ENCODE data around the gene BBS4.
A peak's percentile ranks its signal among the peaks of the same experiment; 100 is the strongest.
"Not testable (repeated sequence)": the region's sequence is repeated elsewhere in the genome, so short reads cannot be mapped to it uniquely, and the experiment has no call there.

Gene BBS4

DNA sequence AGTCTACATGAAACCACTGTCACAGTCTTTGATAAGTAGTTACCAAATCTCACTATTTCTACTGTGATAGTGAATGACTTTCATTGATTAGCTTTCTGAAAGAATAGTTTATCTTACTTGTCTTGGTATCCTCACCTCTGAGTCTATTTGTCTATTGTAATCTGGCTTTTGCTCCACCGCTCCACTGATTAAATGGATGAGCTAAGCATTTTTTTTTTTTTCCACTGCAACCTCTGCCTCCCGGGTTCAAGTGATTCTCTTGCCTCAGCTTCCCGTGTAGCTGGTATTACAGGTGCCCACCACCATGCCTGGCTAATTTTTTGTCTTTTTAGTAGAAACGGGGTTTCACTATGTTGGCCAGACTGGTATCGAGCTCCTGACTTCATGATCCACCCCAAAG lies 12.9 kb downstream of the BBS4 start:
- no peak for DNase-seq (ENCODE audit: low read depth, low spot score)

DNA sequence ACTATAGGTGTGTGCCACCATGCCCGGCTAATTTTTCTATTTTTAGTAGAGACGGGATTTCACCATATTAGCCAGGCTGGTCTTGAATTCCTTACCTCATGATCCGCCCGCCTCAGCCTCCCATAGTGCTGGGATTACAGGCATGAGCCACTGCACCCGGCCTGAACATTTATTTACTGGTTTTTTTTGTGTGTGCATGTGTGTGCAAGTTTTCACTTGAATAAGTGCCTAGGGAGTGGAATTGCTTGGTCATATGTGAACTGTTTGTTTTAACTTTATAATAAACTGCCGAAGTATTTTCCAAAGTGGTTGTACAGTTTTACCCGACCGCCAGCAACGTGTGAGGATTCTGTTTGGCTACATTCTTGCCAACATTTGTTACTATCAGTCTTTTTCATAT lies 14.1 kb downstream of the BBS4 start:
- DNase-seq (ENCODE audit: low read depth, low spot score): no peak

DNA sequence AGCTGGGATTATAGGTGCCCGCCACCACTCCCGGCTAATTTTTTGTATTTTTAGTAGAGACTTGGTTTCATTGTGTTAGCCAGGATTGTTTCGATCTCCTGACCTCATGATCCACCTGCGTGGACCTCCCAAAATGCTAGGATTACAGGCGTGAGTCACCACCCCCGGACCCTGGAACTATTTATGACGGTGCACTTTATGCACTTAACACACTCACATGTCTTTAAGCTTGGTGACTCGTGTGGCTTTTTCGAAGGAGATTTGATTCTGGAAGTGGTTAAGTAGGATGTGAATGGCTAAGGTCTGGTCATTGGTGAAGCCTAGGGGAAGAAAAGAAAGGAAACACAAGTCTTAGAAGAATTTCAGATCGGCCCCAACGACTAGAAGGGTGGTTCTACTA lies 20.3 kb downstream of the BBS4 start:
- DNase-seq (ENCODE audit: low read depth, low spot score): no peak

DNA sequence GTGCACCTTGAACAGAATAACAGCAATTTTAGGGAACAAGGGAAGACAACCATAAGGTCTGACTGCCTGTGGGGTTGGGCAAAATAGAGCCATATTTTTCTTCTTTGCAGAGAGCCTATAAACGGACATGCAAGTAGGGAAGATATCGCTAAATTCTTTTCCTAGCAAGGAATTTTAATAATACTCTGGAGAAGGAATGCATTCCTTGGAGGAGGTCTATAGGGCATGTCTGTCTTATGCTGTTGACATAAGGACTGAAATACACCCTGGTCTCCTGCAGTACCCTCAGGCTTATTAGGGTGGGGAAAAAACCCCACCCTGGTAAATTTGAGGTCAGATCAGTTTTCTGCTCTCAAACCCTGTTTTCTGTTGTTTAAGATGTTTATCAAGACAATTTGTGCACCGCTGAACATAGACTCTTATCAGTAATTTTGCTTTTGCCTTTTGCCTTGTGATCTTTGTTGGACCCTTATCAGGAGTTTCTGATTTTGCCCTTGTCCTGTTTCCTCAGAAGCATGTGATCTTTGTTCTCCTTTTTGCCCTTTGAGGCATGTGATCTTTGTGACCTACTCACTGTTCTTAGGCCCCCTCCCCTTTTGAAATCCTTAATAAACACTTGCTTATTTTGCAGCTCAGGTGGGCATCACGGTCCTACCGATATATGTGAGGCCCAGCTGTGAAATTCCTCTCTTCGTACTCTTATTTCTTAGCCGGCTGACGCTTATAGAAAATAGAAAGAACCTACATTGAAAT lies 22.7 kb downstream of the BBS4 start:
- DNase-seq (ENCODE audit: low read depth, low spot score): not testable (repeated sequence)

DNA sequence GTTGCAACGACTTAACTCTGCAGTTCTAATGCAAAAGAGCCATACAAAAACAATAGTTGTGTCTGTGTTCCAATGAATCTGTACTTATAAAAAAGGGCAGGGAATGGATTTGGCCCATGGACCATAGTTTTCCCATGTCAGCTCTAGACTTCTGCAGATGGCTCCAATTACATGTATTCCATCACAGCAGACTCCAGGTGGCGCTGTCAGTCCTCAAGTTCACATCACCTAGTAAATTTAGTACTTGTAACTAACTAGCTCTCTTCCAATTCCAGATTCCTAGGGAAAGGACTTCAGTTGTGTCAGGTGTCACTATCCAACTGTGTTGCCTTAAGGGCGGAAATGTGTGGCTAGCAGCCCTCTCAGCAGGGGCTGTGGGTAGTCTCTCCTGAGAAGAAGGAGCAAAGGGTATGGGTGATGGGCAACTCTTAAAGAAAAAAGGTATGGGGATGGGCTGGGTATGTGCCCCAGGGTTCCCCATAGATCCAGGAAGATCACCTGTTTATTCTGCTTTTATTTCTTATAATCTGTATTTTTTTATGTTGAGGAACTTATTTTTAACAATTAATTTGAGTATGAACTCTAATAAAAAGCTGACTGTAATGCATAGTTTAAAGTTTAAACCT lies 36.2 kb downstream of the BBS4 start:
- peak; percentile 17 for DNase-seq (ENCODE audit: low read depth, low spot score)

DNA sequence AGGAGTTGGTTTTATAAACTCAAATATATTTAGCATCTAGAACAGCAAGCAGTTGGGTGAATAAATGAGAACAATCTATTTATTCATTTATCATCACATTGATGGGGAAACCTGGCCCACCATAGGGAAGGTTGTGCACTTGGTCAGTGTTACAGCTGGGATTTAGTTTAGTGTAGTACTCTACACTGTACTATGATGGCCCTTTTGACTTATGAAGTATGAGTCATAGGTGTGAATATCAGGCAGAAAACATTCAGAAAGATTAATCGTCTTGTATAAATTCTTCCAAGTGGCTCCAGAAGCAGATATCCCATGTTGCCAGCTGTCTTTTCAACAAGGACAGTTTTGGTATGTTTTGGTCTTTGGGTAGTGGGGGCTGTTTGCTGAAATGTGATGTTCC lies 38.0 kb downstream of the BBS4 start:
- no peak for DNase-seq (ENCODE audit: low read depth, low spot score)

DNA sequence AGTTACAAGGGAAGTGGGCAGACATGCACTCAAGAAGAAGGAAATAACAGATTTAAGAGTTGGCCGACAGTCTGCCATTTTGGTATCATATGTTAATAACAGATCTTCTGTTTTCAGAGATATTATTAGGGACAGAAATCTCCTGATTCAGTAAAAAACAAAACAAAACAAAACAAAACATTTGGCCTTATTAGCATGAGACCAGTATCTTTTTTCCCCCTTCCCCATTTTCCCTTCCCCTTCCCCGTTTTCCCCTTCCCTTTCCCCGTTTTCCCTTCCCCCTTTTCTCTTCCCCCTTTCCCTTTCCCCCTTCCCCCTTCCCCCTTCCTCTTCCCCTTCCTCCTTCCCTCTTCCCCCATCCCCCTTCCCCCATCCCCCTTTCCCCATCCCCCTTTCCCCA lies 39.4 kb downstream of the BBS4 start:
- DNase-seq (ENCODE audit: low read depth, low spot score): no peak

DNA sequence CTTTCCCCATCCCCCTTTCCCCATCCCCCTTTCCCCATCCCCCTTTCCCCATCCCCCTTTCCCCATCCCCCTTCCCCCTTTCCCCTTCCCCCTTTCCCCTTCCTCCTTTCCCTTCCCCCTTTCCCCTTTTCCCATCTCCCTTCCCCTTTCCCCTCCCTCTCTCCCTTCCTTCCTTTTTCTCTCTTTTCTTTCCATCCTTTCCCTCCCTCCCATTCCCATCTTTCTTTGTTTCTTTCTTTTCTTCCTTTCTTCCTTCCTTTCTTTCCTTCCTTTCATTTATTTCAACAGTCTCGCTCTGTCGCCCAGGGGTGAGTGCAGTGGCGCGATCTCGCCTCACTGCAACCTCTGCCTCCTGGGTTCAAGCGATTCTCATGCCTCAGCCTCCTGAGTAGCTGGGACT lies 39.8 kb downstream of the BBS4 start:
- DNase-seq (ENCODE audit: low read depth, low spot score): not testable (repeated sequence)

DNA sequence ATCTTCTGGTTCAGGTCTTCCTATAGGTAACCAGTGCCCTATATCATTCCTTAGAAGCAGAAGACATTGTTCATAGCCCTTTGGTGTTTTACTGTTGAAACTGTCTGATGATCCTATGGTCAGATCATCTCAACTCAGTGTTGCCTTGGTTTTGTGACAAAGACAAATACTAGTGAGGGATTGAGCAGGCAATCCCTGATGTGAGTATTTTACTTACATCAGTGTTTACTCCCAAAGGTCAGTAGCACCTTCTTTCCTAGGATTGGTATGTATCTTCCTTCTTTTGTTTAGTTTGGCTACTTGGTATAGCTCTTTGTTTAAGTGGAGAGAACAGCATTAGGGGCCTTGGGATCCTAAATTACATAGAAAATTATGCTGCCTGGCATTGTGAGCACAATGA lies 41.1 kb downstream of the BBS4 start:
- no peak for DNase-seq (ENCODE audit: low read depth, low spot score)

DNA sequence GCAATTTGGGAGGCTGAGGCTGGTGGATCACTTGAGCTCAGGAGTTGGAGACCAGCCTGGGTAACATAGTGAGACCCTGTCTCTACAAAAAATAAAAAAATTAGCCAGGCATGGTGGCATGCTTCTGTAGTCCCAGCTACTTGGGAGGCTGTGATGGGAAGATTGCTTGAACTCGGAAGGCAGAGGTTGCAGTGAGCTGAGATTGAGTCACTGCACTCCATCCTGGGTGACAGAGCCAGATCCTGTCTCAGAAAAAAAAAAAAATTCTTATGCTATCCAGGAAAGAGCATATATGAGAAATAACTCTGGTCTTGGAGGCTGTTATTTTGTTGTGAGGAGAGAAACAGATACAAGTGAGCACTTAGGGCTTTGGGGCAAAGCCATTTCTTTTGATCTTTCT lies 42.2 kb downstream of the BBS4 start:
- not testable (repeated sequence) for DNase-seq (ENCODE audit: low read depth, low spot score)

DNA sequence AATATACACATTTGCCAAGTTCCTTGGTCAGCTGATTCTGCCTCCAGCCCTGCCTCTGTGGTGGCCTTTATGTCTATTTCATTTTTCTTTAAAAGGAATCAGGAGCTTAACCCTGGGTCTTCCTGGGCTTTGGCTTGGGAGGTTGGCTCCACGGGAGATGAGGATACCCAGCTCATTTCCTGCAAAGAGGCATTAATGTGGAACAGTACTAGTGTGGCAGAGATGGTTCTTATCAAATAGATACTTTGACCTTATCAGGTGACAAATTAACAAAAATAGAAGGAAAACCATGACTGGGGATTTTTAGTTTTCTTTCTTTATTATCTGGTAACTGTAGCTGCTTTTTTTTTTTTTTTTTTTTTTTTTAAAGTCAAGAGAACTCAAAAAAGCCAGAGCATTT lies 42.8 kb downstream of the BBS4 start:
- DNase-seq (ENCODE audit: low read depth, low spot score): no peak

DNA sequence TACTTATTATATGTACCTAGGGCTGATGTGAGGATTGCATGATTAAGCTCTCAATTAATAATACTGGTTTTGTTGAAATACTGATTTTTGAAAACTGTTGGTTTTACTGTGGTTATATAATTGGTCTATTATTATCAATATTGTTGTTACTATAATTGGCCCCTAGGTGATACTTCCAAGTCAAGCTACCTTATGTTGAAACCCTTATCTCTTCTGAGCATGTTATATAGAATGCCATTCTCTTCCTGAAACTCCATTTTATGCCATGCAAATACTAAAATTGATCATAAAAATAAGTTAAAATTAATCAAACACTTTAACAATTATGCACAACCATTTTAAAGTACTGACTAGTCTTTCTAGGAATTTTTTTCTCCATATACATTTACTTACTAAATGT lies 46.1 kb downstream of the BBS4 start:
- DNase-seq (ENCODE audit: low read depth, low spot score): no peak

DNA sequence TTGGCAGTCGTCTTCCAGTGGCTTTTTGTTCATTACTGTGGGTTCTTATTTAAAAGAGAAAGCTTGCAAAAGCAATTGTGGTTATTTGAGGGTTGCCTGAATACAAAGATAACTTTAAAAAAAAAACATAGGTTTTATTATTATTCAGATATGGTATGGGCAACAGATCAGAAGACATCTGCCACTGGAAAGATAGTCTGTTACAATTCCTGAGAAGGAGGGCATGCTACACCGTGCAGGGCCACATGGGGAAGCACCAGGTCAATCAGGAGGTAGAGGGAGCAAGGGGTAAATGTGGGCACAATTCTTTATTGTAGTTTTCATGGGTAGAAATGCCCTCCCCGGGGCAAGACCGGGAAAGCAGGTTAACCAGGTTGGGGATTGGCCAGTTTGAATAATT lies 46.5 kb downstream of the BBS4 start:
- no peak for DNase-seq (ENCODE audit: low read depth, low spot score)

DNA sequence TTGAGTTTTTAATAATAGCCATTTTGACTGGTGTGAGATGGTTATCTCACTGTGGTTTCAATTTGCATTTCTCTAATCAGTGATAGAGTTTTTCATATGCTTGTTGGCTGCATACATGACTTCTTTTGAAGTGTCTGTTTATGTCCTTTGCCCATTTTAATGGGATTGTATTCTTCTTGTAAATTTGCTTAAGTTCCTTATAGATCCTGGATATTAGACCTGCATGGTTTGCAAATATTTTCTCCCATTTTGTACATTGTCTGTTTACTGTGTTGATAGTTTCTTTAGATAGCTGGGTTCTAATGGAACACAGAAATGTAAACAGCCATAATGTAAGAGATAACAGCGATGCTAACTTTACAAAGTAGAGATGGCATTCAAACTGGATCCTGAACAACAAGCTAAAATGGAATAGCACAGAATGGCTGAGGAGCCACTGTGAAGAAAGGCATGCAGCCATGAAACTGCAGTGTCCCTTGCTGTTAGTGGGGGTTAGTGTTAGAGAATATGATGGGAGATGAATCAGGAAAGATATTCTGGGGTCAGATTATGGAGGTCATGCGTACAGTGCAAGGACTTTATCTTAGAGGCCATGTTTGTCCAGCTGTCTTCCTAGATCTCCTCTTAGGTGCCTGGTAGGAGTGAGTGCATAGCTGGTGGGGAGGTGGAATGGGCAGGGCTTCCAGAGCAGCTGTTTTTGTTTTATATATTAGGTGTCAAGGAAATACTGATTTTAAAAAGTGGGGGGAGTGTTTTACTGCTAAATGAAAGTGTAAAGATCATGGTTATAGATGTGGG lies 48.1 kb downstream of the BBS4 start:
- no peak for DNase-seq (ENCODE audit: low read depth, low spot score)

DNA sequence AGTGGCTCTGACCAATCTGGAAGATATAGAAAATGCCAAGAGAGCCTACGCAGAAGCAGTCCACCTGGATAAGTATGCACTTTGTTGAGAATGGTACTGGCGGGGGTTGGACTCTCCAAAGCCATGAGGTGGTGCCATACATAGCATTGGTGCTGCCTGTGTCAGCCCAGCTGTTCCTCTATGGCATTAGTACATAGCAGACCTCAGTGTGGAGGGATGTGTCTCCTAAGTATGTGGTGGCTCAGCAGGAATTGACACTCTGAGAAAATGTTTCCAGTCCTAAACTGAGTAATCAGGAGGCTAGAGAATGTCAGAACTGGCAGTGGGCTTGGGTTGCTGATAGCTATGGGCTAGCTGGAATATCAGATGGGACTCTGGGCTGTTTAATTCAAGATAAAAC lies 49.1 kb downstream of the BBS4 start:
- no peak for DNase-seq (ENCODE audit: low read depth, low spot score)

DNA sequence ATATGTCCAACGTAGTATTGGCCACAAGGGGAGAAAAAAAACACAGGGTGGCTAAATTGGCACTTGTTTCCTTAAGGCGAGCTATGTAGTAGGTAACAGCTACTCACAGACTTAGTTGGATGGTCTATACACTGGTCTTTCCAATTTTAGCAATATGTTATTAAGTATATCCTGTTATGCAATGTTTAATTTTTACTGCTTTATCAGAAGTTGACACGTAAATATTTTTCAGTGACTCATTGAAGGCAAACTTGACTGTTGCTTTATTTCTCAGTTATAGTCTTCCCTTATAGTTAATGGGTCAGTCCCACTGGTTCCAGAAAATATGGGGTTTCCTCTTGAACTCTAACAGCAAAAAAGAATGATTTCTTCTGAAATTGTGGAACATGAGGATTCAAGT lies 51.1 kb downstream of the BBS4 start:
- no peak for DNase-seq (ENCODE audit: low read depth, low spot score)

DNA sequence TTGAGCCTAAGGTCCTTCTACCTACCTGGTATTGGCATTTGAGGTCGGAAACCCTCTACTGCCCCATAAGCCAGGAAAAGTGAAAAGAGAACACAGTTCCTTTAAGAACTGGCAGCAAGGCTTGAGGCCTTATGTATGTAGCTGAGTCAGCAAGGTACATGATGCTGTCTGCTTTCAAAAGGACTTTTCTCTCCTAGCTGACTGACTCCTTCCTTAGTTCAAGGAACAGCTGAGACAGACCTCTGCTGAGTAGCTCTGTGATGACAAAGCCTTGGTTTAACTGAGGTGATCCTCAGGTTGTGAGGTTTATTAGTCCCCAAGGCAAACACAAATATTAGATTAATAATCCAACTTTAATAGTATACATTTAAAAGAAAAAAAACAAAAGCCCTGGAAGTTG lies 51.7 kb downstream of the BBS4 start:
- no peak for DNase-seq (ENCODE audit: low read depth, low spot score)

DNA sequence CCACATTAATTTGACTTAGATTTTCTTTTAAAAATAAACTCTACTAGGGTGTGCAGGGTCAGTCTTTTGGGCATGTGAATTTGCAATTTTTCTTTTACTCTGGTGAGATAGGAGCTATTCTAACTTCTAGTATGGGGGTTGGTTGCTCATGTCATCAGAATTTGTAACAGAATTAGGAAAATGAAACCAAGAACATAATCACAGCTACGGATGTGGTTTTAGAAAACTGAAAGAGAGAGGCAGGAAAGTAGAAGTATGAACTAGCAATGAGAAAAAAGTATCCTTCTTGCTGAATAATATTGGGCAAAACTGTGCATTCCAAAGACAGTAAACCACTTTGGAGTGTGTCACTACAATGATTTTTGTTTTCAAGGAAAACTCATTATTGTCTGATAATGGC lies 54.2 kb downstream of the BBS4 start:
- no peak for DNase-seq (ENCODE audit: low read depth, low spot score)

DNA sequence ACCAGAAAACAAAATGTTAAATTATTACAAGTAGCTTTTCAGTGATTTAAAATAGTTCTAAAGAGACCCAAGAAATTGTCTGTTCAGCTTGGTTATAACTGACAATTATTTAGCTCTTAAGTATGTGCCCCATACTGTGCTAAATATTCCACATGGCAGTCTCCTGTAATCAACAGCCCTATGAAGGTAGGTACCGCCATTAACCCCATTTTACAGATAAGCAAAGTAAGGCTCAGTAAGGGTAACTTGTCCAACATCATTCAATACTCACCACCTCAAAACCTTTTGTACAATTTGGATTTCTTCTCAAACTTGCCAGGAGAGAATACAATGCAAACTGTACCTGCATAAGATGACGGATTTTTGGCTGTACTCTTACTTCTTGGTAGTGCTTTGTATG lies 63.7 kb downstream of the BBS4 start:
- no peak for DNase-seq (ENCODE audit: low read depth, low spot score)

DNA sequence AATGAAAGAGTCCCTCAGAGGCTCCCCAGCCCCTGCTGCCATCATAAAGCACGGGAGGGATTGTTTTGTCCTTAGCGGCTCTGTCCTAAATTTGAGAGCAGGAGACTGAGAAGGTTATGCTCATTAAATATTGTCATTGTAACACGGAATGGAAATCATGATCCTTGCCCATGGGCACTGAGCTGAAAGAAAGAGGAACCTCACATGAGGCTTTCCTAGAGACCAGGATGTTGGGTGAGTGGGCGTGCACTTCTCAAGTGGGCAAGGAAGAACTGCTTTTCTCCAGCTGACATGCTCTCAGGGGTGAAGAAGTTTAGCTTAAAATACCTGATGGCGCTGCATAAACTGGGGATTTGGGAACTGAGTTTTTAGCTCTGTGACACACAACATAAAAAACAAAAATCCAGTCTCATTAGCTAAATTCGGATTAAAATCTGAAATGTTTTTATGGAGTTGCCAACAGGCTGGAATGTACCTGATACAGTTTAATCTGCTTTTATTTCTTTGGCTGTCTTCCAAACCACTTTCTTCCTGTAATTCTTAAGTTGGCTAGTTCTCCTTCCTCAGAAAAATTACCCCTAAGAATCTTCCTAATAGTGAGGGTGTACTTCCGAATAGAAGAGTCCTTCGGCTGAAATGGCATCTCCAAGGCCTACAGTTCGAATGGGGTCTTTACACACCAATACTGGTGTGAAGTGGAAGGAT lies 65.9 kb downstream of the BBS4 start:
- DNase-seq (ENCODE audit: low read depth, low spot score): no peak

DNA sequence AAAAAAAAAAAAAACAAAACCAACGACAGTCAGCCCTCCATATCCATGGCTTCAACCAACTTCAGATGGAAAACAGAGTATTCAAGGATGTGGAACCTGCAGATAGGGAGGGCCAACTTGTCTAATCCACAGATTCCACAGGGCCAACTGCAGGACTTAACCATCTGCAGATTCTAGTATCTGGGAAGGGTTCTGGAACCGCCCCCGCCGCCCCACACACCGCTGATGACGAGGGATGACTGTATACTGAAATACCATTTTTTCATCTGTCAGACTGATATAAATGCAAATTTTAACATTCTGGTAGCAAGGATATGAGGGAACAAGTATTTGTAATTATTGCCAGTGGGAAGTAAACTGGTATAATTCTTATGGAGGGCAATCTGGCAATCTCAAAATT lies 68.1 kb downstream of the BBS4 start:
- no peak for DNase-seq (ENCODE audit: low read depth, low spot score)

DNA sequence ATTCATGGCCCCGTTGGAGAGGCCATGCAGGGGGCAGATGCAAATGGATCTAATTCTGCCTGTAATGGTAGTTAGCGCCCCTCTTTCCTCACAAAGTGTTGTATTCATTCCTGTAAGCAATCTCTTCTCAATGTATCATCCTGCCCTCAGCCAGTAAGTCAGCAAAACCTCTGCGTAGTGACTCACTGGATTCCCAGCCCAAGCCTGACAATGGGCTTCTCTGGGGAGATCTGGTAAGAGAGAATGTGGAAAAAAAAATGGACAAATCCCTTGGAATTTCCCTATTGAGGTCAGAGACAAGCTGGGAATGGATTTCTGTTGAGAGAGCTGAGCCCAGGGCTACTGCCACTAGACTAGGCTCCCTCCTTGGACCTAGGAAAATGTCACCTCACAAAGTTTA lies 72.2 kb downstream of the BBS4 start:
- no peak for DNase-seq (ENCODE audit: low read depth, low spot score)
